Esophagus mucosa (tissue), 1 donor: ENCODE results near the gene LSAMP. TPM values are rescaled to one million over a fixed set of nuclear protein-coding genes. Genes with fewer than 3 reads are reported as not detected.
A peak's percentile ranks its signal among the peaks of the same experiment; 100 is the strongest.

Experiments
- ATAC-seq: fragments of 200-7000 bp; cut with Tn5 transposase; one replicate; pipeline ENCODE4 v1.9.1; 2020
- total RNA-seq: library from RNA; stranded (reverse); gene quantifications from one replicate; pipeline ENCODE4 v1.2.4, GENCODE V29; 2023
- donor health status: DM: yes; HTN: yes; CAD: no.

The LSAMP gene
- total RNA-seq, 1 donor from 2014 or later = 0.28 TPM

DNA sequence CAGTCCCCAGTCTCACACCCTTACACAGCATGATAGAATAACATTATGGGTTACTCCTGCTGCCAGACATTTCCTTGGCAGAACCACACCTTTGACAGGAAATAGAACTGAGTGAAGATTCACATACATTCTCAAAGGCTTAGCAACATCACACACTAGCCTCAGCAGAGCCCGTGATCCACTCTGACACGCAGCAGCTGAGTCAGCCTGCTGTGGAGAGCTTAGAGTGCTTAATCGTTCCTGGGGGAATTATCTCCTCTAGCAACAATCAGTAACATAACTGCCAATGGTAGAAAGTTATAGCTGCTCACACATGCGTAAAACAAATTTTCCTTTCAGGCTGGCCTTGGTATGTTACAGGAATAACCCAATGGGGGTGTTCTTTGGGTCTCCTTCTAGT, 439.9 kb downstream of the LSAMP start:
- ATAC-seq = peak; percentile 99

DNA sequence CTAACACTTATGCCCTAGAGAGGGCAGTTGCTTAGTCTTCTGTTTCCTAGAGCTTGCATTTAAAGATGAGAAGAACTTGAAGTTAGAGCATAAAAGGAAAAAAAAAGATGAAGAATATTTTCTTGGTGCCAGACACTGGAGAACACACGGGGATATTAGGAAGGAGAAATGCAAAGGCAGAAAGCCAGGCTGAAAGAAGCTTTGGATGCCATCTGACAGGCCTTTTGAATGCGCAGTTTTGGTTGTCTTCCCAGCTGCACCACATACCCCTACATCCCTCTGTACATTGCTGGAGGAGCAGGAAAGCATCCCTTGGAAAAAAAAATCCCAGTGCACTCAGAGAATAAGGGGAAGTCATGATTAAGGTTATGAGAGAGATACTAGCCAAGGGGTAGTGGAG, 443.1 kb downstream of the LSAMP start:
- ATAC-seq = no peak

DNA sequence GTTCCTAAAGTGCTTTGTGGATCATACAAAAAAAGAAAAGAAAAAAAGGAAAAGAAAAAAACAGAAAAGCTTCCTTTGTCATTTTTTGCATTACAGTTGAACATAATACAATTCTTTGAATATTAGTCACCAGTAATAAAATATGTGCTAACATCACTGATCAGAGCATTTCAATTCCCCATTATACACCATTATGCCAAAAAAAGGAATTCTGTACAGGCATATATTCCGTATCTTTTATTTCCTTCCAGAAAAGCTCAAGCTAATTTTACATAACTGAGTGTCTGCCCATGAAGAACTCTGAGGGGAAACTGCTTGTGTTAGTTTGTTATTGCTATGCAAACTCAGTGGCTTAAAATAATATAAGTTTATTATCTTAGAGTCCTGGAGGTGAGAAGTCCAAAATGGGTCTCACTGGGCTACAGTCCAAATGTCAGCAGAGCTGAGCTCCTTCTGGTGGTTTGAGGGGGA, 444.1 kb downstream of the LSAMP start:
- no peak for ATAC-seq

DNA sequence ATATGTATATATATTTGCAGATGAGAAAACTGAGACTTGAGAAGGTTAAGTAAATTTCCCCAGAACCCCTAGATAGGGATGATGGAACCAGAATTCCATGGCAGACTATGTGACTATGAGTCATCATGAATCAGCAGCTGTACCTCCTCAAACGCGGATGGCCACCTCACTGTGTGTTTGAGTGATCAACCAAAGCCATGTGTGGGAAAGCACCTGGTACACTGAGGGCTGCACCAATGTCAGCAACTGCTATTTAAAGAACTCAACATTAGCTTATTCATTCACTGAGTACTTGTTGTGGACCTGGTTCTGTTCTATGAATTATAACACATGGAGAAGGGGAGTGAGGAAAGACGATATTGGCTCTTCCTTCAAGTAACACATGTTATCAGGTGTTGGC, 445.0 kb downstream of the LSAMP start:
- ATAC-seq = peak; percentile 82

DNA sequence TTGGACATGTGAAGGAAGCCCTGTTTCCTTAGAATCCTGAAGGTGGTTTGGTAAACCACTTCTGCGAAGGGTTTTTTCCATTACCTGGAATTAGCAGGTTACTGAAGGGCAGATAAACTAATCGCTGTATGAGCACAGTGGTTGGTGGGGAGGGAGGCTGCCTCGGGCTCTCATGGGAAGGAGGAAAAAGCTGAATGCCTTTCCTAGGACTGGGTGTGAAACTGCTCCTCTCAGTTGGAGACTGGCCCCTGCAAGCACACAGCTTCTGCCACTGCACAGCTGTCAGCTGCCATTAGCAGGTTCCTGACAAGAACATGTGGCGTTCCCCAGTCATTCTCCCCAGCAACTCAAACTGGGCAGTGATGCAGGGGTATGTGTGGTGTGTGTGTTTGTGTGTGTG, 445.7 kb downstream of the LSAMP start:
- no peak for ATAC-seq

DNA sequence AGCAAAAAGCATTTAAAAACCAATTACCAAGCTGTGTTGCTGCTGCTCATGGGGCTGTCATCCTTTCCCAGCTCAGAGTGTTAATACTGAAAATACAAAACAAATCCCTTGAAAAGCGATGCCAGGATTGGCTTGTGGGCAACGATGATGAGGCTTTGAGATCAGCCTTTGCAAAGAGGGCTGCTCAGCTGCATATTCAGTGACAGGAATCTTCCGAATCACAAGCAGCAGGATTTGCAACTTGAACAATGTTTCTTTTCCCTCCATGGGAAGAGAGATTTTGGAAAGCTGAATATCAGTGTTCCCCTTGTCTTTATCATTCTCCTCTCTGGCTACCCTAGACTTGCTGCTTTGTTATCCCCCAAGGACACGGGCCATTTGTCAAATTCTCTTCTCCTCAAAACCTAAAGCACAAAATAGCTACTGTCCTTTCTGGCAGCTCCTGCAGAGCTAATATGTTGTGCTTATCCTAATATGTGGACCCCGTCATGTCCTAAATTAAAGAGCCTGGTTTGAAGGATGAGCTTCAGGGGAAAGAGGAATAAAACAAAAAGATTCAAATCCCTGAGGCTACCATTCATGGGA, 446.2 kb downstream of the LSAMP start:
- no peak for ATAC-seq

DNA sequence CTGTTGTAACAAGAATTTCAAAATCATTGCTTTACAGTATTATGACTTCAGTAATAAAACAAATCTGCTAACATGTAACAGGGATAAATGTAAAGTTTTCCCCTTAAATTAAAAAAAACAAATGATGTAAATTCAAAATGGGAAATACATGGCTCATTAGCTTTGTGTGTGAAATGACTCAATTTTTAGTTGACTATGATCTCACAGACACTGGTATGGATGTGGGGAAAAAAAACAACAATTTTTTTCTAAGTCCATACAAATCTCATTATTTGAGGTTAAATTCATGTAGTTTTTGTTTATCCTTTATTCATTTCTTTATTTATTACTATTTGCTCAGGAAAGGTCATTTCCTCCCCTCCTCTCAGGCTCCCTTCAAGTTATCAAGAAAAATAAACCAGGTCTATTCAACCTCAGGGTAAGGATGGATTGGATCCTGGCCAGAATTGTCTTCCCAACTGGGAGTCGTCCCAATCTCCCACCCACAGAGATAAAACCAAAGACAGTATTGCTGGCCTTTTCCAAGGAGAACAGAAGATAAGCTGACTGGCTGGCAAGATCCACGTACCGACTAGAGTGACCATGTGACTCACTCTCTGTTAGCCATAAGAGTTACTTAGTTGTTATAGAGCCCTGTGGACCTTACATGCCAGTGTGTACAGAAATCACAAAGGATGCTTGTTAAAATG, 448.7 kb downstream of the LSAMP start:
- ATAC-seq = no peak

DNA sequence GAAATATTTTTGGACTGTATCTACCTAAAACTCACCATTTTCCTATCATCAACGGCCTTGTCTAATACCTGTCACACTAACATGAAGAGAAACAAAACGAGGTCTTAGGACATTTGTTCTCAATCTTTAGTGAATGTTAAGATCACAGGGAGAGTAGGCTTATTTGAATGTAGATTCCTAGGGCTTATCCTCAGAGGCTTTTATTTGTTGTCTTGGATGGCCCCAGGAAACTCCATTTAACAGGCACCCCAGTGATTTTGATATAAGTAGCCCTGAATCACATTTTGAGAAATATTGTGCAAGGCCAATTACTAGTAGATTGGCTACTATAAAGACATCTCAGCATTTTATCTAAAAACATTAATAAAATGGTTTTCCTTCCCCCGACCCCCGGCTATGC, 454.6 kb downstream of the LSAMP start:
- no peak for ATAC-seq

DNA sequence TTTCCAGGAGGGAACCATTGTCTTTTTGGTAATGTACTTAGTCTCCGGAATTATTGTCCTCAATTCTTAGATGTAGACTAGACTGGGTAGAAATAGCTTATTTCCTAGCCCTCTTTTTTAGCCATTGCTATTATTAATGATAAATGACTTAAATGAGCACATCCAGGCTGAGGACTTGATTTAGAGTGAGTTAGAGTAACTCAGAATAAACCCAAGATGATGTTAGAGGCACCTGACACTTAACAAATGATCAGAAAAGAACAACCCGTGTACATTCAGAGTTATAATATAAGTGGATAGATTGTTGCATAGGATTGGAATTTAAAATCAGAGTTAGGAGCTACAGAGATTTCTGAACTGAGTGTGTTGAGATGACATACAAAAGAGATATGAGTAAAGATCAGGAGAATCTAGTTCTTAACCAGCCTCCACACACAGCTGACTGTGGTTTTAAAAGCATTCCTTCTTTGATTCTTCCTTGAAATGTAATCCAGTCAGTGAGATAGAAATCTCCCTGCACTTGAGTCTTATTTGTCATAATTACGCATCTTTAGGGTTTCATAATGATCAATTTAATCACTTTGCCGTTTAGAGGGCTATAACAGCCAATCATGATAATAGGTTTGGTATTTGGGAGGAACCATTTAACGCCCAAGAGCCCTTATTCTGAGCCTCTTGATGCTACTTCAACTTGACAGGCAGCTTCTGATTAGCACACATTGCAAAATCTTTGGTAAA, 455.4 kb downstream of the LSAMP start:
- no peak for ATAC-seq

DNA sequence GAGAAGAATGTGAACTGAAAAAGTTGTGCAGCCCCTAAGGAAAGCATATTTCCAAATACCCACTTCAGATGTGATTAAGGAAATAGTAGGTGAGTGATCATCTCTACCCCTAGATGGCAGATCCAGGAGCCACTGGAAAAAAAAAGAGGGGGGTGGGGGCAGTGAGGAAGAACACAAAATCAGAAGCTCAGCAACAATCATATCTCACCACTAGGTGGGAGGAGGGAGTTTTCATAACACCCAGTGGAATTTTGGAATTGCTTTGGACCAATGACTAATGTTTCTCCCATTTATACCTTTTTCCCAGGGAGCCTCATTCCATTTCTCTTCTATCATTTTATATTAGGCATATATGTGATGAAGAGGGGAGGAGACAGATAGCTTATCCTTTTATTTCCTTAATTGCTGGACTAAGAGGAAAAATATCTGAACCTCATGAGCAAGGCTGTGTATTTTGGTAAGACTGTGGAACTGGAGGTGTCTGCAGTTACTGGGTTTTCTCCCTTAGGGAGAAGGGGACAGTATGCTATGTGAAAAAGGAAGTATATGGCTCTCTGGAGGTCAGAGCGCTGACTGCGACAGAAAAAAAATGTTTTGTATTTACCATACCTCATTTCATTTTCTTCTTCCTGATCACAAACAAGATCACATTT, 458.6 kb downstream of the LSAMP start:
- ATAC-seq = no peak

DNA sequence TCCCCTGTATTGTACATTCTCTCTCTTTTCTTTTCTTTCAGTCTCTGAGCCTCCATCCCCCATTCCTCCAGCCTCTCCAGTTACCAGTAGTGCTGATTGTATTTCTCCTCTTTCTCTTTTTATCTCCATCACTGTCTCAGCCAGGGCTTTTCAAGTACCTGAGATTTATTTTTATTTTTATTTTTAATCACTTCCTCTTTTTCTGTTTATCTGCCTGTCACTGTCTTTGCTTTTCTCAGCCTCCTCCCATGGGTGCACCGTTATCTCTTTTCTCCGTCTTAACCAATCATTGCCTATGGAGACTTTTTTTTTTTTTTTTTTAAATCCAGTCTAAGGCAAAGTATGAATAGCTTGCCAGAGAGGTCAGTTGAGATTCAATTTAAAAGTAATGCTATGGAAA, 462.7 kb downstream of the LSAMP start:
- ATAC-seq = no peak

DNA sequence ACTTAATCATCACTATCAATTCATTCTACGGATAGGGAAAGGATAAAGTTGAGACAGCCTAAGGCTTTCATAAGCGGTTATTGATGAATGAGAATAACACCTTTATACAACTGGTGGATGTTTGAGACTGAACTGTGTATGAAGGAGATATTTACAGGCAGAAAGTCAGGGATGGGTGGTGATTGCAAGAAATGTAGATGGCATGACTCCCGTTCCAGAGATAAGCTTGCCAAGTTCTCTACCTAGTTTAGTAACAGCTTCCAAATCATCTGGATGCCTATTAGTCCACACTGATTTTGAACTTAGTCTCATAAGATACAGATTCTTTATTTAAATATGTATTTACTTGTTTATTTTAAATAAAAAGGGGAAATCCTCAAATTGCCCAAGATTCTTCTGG, 463.2 kb downstream of the LSAMP start:
- ATAC-seq = no peak

DNA sequence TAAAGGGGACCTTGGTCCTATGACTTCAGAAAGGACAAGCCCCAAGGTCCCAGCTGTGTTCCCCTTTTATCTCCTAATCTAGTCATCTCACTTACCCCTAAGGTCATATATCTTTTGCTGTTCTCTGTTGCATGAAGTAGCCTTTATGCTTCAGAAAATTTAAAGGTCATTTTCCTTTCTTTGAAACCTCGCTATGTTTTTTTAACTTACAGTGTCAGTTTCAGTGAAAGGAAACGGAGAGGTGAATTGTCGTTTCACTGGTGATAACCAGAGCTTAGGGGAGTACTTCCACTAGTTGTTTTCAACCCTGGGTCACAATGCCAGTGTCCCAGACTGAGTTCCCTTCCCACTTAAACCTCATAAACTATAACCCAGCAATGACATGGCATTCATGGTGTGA, 464.6 kb downstream of the LSAMP start:
- ATAC-seq = no peak

DNA sequence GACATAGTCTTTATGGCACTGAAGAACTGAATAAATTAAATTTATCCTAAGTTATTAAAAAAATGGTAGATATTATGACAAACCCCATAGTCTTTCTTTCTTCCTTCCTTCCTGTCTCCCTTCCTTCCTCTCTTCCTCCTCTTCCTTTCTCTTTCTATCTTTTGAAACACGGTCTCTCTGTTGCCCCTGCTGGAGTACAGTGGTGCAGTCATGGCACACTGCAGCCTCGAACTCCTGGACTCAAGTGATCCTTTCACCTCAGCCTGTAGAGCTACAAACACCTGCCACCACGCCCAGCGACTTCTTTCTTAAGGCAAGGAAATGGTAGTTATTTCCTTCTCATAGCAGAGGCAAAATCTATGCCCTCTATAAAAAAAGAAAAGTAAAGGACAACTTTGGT, 467.4 kb downstream of the LSAMP start:
- ATAC-seq = no peak

DNA sequence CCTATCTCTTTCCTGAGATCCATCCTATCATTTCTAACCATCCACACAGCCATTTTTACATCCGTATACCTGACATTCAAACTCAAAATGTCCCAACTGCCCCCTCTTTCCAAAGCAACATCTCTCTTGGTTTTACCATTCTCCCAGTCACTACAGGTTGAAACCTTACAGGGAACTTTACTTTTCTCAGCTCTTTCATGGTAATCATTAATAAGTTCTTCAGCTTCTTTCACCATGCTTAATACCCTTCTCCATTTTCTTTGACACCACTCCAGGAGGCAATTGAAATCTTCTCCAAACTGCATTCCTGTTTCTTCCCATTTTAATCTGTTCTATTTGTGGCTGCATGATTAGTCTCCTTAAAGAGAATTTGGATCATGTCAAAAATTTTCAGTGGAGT, 469.5 kb downstream of the LSAMP start:
- ATAC-seq = no peak

DNA sequence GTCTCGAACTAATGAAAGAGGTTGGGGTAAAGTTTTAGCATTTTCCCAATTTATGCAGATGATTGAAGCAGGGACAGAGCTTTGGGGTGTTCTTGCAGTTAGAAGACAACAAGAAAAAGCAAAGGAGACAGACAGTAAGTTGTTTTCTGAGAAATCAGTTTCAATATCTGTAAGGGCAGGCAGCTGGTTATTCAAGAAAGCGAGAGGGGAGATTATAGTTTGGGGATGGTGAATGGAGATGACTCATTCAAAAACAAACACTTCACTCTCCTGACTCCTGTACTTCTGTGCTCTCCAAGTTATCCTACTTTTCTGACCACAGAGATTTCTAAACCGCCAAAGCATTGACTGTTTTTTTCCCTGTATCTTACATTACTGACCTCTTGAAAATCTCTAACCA, 469.9 kb downstream of the LSAMP start:
- peak; percentile 93 for ATAC-seq

DNA sequence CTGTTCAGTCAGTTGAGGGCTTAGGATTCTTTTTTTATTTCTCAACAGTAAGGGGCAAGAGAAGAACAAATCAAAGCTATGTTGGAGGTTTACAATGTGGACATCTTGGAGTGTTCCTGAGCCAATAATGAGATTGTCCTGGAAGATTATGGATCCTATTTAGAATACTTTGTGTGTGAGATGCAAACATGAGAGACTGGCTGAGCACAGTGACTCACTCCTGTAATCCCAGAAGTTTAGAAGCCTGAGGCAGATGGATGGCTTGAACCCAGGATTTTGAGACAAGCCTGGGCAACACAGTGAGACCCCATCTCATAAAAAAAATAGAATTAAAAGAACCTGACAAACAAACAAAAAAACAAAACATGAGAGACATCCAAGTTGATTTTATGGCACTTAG, 470.3 kb downstream of the LSAMP start:
- ATAC-seq = peak; percentile 53

DNA sequence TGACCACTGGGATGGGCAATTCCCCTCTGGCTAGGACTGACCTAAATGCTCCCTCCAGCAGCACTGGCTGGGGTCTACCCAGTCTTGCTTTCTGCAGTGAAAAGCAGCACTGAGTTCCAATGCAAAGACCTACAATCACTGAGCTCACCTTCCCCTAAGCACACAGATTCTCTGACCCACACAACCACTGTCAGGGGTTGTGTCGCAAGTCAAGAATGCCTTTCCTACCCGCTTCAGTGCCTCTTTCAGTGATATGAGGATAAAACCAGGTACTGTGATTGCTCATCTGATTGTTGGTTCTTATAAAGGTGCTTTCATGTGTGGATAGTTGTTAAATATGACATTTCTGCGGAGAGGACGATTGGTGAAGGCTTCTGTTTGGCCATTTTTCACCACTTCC, 476.4 kb downstream of the LSAMP start:
- no peak for ATAC-seq

DNA sequence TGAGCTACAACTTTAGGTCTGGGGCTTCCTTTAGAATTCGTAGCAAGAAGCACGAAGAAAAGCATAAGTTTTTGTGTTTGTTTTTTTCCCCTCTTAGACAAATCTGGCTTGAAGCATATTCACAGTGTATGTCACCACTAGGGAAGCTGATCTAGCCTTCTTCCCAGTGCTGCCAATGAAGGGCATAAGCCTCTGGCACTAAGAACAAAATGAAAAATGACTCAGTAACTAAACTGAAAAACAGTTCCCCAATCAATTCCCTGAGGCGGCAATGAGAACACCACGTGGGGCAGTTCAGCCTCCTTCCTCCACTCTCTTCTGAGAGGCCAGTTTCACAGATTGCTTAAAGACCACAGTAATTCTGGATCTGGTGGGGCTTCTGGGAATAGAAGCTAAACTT, 483.9 kb downstream of the LSAMP start:
- ATAC-seq = peak; percentile 62

DNA sequence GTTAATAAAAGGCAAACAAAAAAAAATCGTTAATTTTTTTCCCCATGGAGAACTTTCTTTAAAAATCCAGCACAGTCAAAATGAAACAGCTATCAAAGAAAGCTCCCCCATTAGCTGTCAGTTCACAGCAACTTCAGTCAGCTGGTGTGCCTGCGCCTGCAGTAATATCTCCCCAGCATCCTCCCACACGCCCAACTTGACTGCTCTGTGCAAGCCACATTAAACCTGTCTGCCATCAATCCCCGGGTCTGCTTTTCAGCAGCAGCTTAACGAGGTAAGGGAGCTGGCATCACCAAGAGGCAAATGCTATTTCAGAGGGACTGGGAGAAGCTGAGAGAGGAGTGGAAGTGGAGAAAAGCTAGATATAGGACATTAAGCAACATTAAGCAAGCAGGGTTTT, 484.5 kb downstream of the LSAMP start:
- no peak for ATAC-seq

DNA sequence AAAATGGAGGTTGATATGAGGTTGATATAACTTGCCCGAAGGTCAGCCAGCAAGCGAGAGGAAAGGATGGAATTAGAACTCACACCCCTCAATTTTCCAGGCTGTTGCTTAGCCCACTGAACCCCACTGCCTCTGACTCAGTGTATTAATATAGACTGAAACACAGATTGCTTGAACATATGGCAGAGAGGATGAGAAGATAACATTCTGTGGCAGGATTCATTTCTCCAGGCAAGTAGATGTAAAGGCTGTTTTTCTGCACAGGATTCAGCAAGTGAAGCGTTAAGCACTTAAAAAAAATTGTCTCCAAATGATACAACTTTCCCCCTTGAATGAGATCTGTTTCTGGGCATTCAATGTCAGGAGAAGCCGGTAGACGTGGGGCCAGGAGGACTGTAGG, 486.8 kb downstream of the LSAMP start:
- no peak for ATAC-seq

DNA sequence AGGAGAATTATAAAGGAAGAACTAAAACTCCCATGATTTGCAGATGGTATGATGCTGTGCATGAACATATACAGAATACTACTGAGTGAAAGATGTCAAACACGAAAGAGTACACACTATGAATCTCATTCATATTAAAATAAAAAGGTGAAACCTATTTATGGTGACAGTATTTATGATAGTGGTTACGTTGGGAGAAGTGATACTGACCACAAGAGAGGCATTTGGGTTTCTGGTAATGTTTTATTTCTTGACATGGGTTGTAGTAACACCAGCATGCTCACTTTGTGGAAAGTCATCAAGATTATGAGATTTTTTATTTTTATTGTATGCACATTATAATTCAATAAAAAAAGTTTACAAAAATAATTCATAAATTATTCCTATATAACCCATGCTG, 498.0 kb downstream of the LSAMP start:
- ATAC-seq = no peak

DNA sequence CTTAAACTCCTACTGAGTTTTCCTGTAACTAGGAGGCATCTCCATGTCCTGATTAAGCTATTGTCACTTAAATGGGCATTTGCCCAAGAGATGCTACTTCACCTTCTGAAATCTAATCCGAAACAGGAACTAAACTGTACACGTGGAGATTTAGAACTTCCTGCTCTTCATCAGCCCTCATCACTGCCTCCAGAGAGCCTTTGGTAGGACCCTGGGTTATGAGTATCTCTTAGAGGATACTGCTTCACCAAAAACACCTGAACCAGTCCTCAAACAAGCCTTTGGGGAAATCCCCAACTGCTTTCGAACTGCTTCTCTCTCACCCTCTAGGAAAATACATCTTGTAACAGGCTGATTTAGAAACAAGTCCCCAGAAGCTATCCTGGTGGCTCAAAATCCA, 501.7 kb downstream of the LSAMP start:
- ATAC-seq = no peak

DNA sequence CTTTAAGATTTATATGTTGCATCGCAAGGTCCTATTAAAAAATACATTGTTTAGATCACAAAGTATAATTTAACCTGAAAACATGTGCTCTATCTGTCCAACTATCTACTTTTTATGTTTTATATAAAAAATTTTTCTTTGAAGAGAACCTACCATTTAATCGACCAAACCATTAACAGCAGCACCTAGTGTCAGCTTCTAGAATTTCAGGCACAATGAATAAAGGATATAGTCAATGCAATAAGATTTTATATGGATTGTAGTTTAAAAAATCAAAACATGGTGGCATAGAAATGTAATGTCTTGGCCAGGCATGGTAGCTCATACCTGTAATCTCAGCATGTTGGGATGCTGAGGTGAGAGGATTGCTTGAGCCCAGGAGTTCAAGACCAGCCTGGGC, 508.2 kb downstream of the LSAMP start:
- no peak for ATAC-seq
